ENCODE measurements around the gene LYRM9. TPM values are rescaled to one million over a fixed set of nuclear protein-coding genes. Genes with fewer than 3 reads are reported as not detected.
A peak's percentile ranks its signal among the peaks of the same experiment; 100 is the strongest.

Gene LYRM9
- total and polyA plus RNA-seq, 9 of the 15 experiments (the other 6 are each of a cell fraction or from before 2014, with no cell fraction given), result 0.98 to 4.7 (median 1.8) TPM

- FAIRE-seq (no peak), DNase-seq (ENCODE audit: extremely low read depth in 1 of 4, low spot score in 3 of 4) (no peak), ATAC-seq (peak; percentile 35; the same call in 2 of the 3 replicates)
- no peak for TF ChIP-seq SIRT6 (IDR thresholded peaks at IDR 0.05; ENCODE audit: low read depth, low read length)
- TF ChIP-seq, protein P1, sequence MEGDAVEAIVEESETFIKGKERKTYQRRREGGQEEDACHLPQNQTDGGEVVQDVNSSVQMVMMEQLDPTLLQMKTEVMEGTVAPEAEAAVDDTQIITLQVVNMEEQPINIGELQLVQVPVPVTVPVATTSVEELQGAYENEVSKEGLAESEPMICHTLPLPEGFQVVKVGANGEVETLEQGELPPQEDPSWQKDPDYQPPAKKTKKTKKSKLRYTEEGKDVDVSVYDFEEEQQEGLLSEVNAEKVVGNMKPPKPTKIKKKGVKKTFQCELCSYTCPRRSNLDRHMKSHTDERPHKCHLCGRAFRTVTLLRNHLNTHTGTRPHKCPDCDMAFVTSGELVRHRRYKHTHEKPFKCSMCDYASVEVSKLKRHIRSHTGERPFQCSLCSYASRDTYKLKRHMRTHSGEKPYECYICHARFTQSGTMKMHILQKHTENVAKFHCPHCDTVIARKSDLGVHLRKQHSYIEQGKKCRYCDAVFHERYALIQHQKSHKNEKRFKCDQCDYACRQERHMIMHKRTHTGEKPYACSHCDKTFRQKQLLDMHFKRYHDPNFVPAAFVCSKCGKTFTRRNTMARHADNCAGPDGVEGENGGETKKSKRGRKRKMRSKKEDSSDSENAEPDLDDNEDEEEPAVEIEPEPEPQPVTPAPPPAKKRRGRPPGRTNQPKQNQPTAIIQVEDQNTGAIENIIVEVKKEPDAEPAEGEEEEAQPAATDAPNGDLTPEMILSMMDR (IDR thresholded peaks at IDR 0.05 in 2 of 3, conservative IDR thresholded peaks at IDR 0.05 in 1 of 3; ENCODE audit: insufficient read depth in 2 of 3, low read depth in 1 of 3, low read length in 3 of 3), result peak in 1 of 3 experiments; percentile 20; a peak in 1 of 6 replicates
- TF ChIP-seq MTF1 (CRISPR knock-in tag; IDR thresholded peaks at IDR 0.05; ENCODE audit: borderline replicate concordance), result no peak
- TF ChIP-seq TAF15 (IDR thresholded peaks at IDR 0.05; ENCODE audit: low read depth, low read length), result no peak
- no peak for TF ChIP-seq CEBPG (CRISPR knock-in tag; IDR thresholded peaks at IDR 0.05)
- TF ChIP-seq CEBPG (tag; conservative IDR thresholded peaks at IDR 0.05 in 1 of 2, IDR thresholded peaks at IDR 0.05 in 1 of 2), result 0 out of 4 replicates have a peak, but pooled peaks of 1 of the 2 experiments have one; percentile 26
- no peak for TF ChIP-seq ZNF695 (CRISPR knock-in tag; IDR thresholded peaks at IDR 0.05)
- no peak for TF ChIP-seq JUND (IDR thresholded peaks at IDR 0.05; ENCODE audit: borderline replicate concordance, low read depth, low read length)
- no peak for TF ChIP-seq JUND (tag; IDR thresholded peaks at IDR 0.05; ENCODE audit: borderline replicate concordance, low read depth, low read length)
- TF ChIP-seq RBM17 (IDR thresholded peaks at IDR 0.05; ENCODE audit: borderline replicate concordance, low read depth, low read length), result no peak
- no peak for TF ChIP-seq KHSRP (IDR thresholded peaks at IDR 0.05)
- peak in 1 of 2 experiments; percentile 76; a peak in 1 of 4 replicates for TF ChIP-seq SRF (CRISPR knock-in tag; IDR thresholded peaks at IDR 0.05)
- no peak for TF ChIP-seq ESRRA (IDR thresholded peaks at IDR 0.05; ENCODE audit: borderline replicate concordance, low read depth)
- no peak for TF ChIP-seq FOXK2 (conservative IDR thresholded peaks at IDR 0.05 in 1 of 2, IDR thresholded peaks at IDR 0.05 in 1 of 2; ENCODE audit: low read depth in 2 of 2)
- 0 out of 2 replicates have a peak, but pooled peaks have one; percentile 7 for TF ChIP-seq NFIC (IDR thresholded peaks at IDR 0.05)
- TF ChIP-seq FIP1L1 (IDR thresholded peaks at IDR 0.05; ENCODE audit: low read depth, low read length, poor library complexity, severe bottlenecking), result no peak
- no peak for TF ChIP-seq CREBBP (IDR thresholded peaks at IDR 0.05; ENCODE audit: low read depth, low read length)
- no peak for TF ChIP-seq RFX7 (CRISPR knock-in tag; IDR thresholded peaks at IDR 0.05)
- no peak for TF ChIP-seq KLF1 (tag; IDR thresholded peaks at IDR 0.05)
- Histone ChIP-seq H4K20me1 (replicated peaks; ENCODE audit: control insufficient read depth, insufficient read depth, low read length) (no peaks in the 10 kb centered on the region), H3K36me3 (ENCODE audit: control insufficient read depth, insufficient read depth, low read length) (no peaks in the 10 kb centered on the region), H3K9me1 (ENCODE audit: control insufficient read depth, insufficient read depth, low read length) (no peaks in the 10 kb centered on the region), H3K9me3 (replicated peaks; ENCODE audit: control insufficient read depth, insufficient read depth, low read depth, low read length) (no peaks in the 10 kb centered on the region), H3K79me2 (ENCODE audit: control insufficient read depth, insufficient read depth, low read length) (no peaks in the 10 kb centered on the region), H3K4me3 (no peak overlapping the region), H3K9ac (ENCODE audit: insufficient read depth in 1 of 2, low read depth in 2 of 2, low read length in 2 of 2) (no peak overlapping the region), H3K27me3 (ENCODE audit: control insufficient read depth in 2 of 2, insufficient read depth in 2 of 2, low read length in 2 of 2) (no peaks in the 10 kb centered on the region), H3K4me1 (replicated peaks in 1 of 2; ENCODE audit: control insufficient read depth in 2 of 2, insufficient read depth in 2 of 2, low read length in 2 of 2) (peaks cover 3% of the 10 kb centered on the region in 2 experiments; a peak in 3 of 5 replicates), H2AFZ (ENCODE audit: low read depth, low read length) (peak overlapping the region; percentile 66), H3K27ac (ENCODE audit: extremely low read depth, low read depth, low read length) (no peak overlapping the region), H3K4me2 (ENCODE audit: insufficient read depth, low read length) (no peak overlapping the region)
- POLR2A ChIA-PET, result no interaction called here
- CTCF ChIA-PET (ENCODE audit: low intra/inter-chr PET ratio), result no interaction called here
- intact Hi-C loops (cut with micrococcal nuclease), result no loop called here
- 34% methylated on average over 7 of the region's 7 CpGs for WGBS (ENCODE audit: insufficient coverage, low coverage, missing lambda C conversion rate)
- no TSS peak for BruUV-seq (replicated peaks)
- in situ Hi-C loops (cut with MboI), result no loop called here
These were observed 25.9 kb upstream of the LYRM9 start for GRCh38 chr17:27919079-27919478.

Data from K562 (cell line).